HG03175 (cell line): ENCODE measurements around the gene LRRC43.
"Not testable (repeated sequence)": the region's sequence is repeated elsewhere in the genome, so short reads cannot be mapped to it uniquely, and the experiment has no call there.

Experiments used
- ATAC-seq: cut with Tn5 transposase; IDR thresholded peaks from one replicate; pipeline ENCODE4 v1.9.1; 2021; ENCODE audit warnings: mild to moderate bottlenecking, moderate library complexity; ENCODE audit not compliant: unreplicated experiment

LRRC43 gene

DNA sequence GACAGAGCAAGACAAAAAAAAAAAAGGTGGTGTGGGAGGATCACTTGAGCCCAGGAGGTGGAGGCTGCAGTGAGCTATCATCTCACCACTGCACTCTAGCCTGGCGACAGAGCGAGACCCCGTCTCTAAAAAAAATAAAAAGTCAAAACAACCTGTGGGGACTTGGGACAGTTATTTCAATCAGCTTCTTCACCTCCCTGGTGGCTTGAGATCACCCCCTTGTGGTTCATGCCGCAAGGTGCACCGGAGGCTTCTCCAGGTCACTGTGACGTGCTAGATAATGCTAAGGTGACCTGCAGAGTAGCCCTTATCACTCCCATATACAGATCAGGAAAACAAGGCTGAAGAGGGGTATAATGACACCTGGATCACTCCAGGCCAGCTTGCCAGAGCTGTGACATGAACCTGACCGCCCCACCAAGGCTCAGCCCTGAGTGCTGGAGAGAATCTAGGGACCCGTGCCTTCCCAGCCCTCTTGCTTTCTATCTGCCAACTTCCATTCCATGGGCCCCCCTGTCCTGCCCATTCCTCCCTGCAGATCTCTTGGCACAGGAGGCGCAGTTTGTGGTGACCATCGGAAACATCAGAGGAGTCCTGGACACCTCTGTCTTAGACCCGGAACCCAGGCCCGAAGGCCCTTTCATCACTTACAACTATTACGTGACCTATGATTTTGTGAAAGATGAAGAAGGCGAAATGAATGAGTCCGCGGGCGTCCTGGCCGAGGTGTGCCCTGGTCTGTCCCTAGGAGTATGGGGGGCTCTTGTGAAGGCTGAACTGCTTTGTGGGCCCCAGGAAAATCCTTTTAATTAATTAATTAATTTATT lies 8.1 kb downstream of the LRRC43 start:
- ATAC-seq = no peak

DNA sequence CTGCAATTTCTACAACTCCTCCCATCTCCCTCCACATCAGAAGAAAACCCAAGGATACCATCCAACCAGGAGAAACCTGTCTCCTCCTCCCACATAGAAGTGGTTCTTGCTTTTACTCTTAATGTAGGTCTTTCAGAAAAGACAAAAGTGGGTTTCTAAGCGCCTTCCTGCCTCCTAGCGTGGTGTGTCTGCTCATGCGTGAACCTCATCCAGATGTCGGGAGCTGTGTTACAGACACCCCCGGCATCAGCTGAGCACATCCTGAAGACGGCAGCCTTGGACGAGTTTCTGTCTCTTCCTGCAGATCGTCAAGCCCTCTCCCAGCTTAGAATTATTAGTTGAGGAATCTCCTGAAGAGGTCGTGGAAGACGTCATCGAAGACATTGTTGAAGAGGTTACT lies 9.5 kb downstream of the LRRC43 start:
- ATAC-seq = no peak

DNA sequence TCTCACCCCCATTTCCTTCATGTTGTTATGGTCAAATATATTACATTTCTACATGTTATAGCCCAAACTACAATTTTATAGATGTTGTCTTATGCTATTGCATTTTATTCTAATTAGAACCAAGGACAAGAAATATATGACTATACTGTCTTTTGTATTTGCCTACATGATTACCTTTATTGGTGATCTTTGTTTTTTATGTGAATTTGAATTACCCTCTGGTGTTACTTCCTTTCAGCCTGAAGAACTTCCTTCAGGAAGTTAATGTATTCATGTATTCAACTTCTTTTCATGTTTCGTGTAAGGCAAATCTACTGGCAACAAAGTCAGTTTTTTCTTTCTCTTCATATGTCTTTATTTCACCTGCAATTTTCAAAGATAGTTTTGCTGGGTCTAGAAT lies 11.9 kb downstream of the LRRC43 start:
- no peak for ATAC-seq

- ATAC-seq = no peak
These were observed 12.5 kb downstream of the LRRC43 start for GRCh38 chr12:122195405-122195804.

DNA sequence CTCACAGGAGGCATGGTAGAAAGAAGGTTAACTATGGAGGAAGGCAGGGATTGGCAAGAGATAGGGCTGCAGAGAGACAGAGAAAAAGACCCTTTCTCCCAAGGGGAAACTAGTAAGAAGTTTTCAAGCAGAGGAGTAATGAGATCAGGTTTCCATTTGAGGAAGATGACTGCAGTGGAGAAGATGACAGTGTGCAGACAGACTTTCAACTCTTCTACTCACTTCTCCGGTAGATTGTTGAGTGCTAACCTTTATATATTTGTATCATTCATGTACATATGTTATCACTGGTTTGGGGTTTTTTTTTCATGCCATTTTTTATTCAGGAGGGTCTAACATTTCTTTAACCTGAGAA lies 14.7 kb downstream of the LRRC43 start:
- ATAC-seq = no peak

DNA sequence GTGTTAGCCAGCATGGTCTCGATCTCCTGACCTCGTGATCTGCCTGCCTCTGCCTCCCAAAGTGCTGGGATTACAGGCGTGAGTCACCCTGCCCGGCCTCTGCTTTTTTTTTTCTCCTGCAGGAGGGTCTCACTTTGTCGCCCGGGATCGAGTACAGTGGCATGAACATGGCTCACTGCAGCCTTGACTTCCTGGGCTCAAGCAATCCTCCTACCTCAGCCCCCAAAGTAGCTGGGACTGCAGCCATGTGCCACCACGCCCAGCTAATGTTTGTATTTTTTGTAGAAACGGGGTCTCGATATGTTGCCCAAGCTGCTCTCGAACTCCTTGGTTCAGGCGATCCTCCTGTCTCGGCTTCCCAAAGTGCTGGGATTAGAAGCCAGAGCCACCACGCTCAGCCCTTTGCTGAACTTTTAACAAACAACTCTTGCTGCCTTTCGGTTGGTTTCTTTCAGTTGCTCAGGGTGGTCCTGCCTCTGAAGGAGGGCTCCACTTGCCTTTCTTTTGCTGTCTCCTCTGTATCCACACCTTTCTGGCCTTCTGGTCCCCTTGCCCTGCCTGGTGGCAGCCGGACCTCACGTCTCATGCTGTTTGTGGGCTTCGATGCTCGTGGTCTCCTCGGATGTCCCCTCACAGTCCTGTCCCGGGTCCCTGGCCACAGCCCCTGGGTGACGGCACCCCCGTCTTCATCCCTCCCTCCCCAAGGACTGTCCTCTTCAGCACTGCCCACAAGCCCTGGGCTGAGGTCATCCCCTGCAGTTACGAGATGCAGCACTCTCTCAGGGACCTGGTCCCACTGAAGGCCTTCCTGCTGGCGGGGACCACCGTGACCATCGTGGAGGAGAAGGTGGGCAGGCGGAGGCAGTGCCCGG lies 16.8 kb downstream of the LRRC43 start:
- ATAC-seq = no peak

DNA sequence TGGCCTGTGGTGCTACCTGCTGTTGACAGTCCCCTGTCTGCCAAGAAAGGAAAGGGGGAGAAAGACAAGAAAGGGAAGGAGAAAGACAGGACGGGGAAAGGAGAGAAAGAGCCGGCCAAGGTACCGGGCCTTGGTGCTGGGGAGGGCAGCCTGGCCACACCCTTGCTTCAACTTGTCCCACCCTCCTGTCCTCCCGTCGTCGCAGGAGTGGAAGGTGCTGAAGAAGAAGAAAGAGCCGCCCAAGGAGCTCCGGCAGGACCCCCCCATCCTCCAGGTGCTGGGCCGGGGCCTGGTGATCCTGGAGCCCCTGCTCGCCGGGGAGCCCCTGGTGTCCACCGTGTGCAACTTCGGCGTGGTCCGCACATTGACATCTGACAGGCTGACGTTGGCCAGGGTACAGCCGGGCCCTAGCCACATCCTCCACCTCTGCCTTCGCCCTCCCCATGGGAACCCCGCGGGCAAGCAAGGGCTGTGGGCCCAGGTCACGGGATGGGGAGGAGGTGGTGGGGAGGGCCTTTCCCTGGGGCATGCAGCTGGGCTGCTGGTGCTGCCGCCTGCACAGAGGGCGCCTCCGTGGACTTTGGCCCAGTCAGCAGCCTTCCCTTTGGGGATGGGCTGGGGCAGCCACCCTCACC lies 17.7 kb downstream of the LRRC43 start:
- ATAC-seq = no peak

DNA sequence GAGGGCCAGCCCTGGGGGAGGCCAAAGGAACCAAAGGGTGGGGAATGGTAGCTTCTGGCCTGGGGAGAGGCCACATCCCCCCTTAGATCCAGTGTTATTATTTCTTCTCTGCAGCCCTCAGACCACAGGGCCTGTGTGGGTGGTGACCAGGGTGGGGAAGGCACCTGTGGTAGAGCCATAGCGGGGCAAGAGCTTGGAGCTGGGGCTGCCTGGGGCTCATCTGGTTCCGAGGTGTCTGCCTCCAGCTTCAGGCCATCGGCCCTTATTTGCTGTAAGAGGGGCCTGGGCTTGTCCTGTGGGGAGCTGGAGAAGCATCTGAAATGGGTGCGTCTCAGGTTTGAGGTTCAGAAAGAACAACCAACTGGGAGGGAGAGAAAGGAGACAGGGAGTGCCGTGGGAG lies 18.5 kb downstream of the LRRC43 start:
- no peak for ATAC-seq

- ATAC-seq = no peak
These were observed 19.1 kb downstream of the LRRC43 start for GRCh38 chr12:122202017-122202416.

DNA sequence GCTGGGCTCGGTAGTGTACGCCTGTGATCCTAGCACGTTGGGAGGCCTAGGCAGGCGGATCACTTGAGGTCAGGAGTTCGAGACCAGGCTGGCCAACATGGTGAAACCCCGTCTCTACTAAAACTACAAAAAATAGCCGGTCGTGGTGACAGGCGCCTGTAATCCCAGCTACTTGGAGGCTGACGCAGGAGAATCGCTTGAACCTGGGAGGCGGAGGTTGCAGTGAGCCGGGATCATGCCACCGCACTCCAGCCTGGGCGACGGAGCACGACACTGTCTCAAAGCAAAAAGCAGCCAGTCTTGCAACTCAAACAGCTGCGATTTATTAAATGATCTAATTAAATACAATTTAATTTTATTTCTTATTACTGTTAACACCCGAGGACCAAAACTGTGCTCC lies 19.9 kb downstream of the LRRC43 start:
- not testable (repeated sequence) for ATAC-seq

- ATAC-seq = no peak
These were observed 20.6 kb downstream of the LRRC43 start, which contains the start of gene B3GNT4 for GRCh38 chr12:122203301-122204166. B3GNT4 (plus strand) TSS chr12:122203709; CDS start chr12:122204619, 910 bp downstream.

DNA sequence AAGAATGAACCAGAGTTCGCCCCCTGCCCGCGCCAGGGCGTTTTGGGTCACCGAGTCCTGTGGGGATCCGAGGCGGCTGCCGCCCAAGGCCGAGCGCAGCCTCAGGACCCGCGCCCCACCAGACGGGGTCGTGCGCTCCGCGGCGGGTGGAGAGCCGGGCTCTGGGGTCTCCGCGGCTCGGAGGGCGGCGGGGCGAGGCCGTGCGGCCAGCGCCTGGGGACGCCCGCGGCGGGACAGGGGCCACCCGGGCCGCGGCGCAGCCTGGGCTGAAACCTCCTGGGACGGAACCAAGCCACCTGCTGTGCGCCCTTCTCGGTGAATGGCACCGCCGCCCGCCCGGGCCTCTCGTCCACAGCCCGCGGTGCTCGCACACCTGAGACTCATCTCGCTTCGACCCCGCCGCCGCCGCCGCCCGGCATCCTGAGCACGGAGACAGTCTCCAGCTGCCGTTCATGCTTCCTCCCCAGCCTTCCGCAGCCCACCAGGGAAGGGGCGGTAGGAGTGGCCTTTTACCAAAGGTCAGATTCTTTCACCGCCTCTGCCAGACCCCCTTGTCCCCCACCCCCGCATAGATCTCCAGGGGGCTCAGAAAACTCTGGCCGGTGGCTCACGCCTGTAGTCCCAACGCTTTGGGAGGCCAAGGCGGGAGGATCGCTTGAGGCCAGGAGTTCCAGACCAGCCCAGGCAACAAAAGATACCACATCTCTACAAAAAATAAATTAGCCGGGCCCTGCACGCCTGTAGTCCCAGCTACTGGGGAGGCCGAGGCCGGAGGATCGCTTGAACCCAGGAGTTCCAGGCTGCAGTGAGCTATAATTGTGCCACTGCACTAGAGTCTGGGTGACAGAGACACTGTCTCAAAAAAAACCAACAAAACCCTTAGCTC lies 21.5 kb downstream of the LRRC43 start:
- ATAC-seq = no peak

GRCh38 chr12:122205053-122205925 lies 22.4 kb downstream of the LRRC43 start:
- ATAC-seq = no peak

GRCh38 chr12:122206111-122206881 lies 23.4 kb downstream of the LRRC43 start:
- ATAC-seq = no peak

DNA sequence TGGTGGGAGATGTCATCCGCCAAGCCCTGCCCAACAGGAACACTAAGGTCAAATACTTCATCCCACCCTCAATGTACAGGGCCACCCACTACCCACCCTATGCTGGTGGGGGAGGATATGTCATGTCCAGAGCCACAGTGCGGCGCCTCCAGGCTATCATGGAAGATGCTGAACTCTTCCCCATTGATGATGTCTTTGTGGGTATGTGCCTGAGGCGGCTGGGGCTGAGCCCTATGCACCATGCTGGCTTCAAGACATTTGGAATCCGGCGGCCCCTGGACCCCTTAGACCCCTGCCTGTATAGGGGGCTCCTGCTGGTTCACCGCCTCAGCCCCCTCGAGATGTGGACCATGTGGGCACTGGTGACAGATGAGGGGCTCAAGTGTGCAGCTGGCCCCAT lies 24.1 kb downstream of the LRRC43 start:
- ATAC-seq = no peak

DNA sequence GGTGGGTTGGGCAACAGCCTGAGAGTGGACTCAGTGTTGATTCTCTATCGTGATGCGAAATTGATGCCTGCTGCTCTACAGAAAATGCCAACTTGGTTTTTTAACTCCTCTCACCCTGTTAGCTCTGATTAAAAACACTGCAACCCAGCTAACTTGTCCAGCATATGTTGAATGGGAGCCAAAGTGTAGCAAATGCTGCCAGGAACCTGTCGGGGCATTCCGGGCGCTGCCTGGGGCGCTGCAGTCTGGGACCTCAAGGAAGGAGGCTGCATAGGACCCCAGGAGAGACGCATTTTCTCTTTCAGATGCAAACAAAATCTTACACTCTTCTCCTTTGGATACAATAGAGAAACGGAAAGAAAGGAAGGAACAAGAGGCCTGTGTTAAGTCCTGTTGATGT lies 24.5 kb downstream of the LRRC43 start:
- no peak for ATAC-seq

GRCh38 chr12:122208073-122208820 lies 25.3 kb downstream of the LRRC43 start:
- ATAC-seq = no peak
